Fibroblast of lung (primary cell): ENCODE measurements around the gene FCSK. TPM values are rescaled to one million over a fixed set of nuclear protein-coding genes. Genes with fewer than 3 reads are reported as not detected.

Experiments
- DNase-seq, 2 donors: peaks; one replicate each; pipeline versions ENCODE4 v3.0.0 to v3.0.0-alpha.2; 2010; ENCODE audit warnings: low read depth in 2 of 2
- H2AFZ ChIP-seq: 2 replicates; pipeline ENCODE4 v1.5.1; 2012; ENCODE audit warnings: low read length, control low read depth, inconsistent platforms
- H3K27ac ChIP-seq: 2 replicates; pipeline ENCODE4 v1.5.1; 2011; ENCODE audit warnings: low read length, control low read depth; ENCODE audit not compliant: insufficient read depth
- H3K27me3 ChIP-seq: 2 replicates; pipeline ENCODE4 v1.5.1; 2011; ENCODE audit warnings: mild to moderate bottlenecking, low read length; ENCODE audit not compliant: control insufficient read depth, insufficient read depth
- H3K36me3 ChIP-seq: 2 replicates; pipeline ENCODE4 v1.5.1; 2011; ENCODE audit warnings: low read length; ENCODE audit not compliant: control insufficient read depth, insufficient read depth
- H3K4me1 ChIP-seq: 2 replicates; pipeline ENCODE4 v1.5.1; 2011; ENCODE audit warnings: low read length; ENCODE audit not compliant: control insufficient read depth, insufficient read depth; ENCODE audit errors: extremely low read depth
- H3K4me2 ChIP-seq: 2 replicates; pipeline ENCODE4 v1.5.1; 2011; ENCODE audit warnings: low read length, control low read depth; ENCODE audit not compliant: insufficient read depth; ENCODE audit errors: extremely low read depth
- H3K4me3 ChIP-seq, 4 experiments: fragments of 200-600 bp in 1 of 4; sonication (generic) in 1 of 4; replicated peaks in 1 of 4; 2 replicates each; pipeline ENCODE4 v1.5.1; 2011 to 2016; ENCODE audit warnings: low read length in 4 of 4, low read depth in 3 of 4, mild to moderate bottlenecking in 3 of 4, control low read depth in 2 of 4, inconsistent platforms in 1 of 4, mixed read lengths in 1 of 4; ENCODE audit not compliant: insufficient read depth in 1 of 4; ENCODE audit errors: control extremely low read depth in 1 of 4
- H3K79me2 ChIP-seq: 2 replicates; pipeline ENCODE4 v1.5.1; 2012; ENCODE audit warnings: mild to moderate bottlenecking, low read length, inconsistent platforms; ENCODE audit not compliant: control insufficient read depth, insufficient read depth
- H3K9ac ChIP-seq: 2 replicates; pipeline ENCODE4 v1.5.1; 2011; ENCODE audit warnings: mild to moderate bottlenecking, low read length, control low read depth; ENCODE audit not compliant: insufficient read depth
- H3K9me3 ChIP-seq: 2 replicates; pipeline ENCODE4 v1.5.1; 2012; ENCODE audit warnings: low read depth, low read length; ENCODE audit not compliant: control insufficient read depth, insufficient read depth
- H4K20me1 ChIP-seq: 2 replicates; pipeline ENCODE4 v1.5.1; 2011; ENCODE audit warnings: low read length; ENCODE audit not compliant: control insufficient read depth, insufficient read depth; ENCODE audit errors: extremely low read depth
- EZH2 ChIP-seq: IDR thresholded peaks from 2 replicates; pipeline ENCODE4 v1.5.1; 2012; ENCODE audit warnings: low read length, control low read depth, mild to moderate bottlenecking; ENCODE audit errors: missing control alignments
- polyA plus RNA-seq, 2 donors: library from polyadenylated mRNA; depleted of rRNA in 1 of 2; stranded (reverse) in 1 of 2; unstranded in 1 of 2; fragments of >200 nt; gene quantifications; 2 replicates each; pipeline ENCODE4 v1.2.1, GENCODE V29; 2011 to 2012; ENCODE audit warnings: missing spikeins in 1 of 2
- total RNA-seq: library from RNA; depleted of rRNA; stranded (reverse); fragments of >200 nt; gene quantifications from 2 replicates; pipeline ENCODE4 v1.2.1, GENCODE V29; 2014
- TF ChIP-seq, protein P1 (sequence below), 2 donors: IDR thresholded peaks in 1 of 2; conservative IDR thresholded peaks in 1 of 2; 1 replicate in 1 of 2; 2 replicates in 1 of 2; pipeline ENCODE4 v1.5.1; 2011 to 2012; ENCODE audit warnings: low read length in 2 of 2, control low read depth in 1 of 2, inconsistent platforms in 1 of 2, low read depth in 1 of 2, mild to moderate bottlenecking in 1 of 2

Gene FCSK
- total and polyA plus RNA-seq, 2 donors (not counting 1 experiment from before 2014, with no cell fraction given): 4.9 to 13.5 TPM

DNA sequence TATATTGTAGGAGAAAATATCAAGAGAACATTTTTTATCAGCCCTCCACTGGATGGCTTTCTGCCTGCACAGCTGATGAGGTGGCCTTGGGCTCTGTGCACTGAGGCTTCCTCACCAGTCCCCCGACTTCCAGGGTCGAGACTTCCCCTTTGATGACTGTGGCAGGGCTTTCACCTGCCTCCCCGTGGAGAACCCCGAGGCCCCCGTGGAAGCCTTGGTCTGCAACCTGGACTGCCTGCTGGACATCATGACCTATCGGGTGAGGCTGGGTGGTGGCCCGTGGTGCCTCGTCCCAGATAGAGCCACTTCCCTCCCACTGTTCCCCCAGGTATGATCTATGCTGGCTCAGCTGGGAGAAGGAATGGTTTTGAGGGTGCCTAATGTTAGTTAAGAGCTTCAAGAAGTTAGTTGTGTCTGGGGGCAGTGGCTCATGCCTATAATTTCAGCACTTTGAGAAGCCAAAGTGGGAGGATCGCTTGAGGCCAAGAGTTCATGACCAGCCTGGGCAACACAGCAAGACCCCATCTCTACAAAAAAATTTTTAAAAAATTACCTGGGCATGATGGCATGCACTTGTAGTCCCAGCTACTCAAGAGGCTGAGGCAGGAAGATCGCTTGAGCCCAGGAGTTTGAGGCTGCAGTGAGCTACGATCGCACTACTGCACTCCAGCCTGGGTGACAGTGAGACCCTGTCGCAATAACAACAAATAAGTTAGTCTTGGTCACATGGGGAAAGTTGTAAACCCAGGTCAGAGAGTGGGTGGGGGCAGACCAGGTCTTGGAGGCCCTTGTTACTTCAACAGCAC lies 11.8 kb downstream of the FCSK start:
- Histone ChIP-seq H4K20me1 (no peaks in the 10 kb centered on the region), H3K4me3 (no peak overlapping the region), H3K36me3 (peaks cover 3% of the 10 kb centered on the region), H3K9me3 (no peaks in the 10 kb centered on the region), H3K79me2 (no peaks in the 10 kb centered on the region), H3K4me1 (no peaks in the 10 kb centered on the region), H2AFZ (no peak overlapping the region), H3K4me2 (no peak overlapping the region), H3K27me3 (no peaks in the 10 kb centered on the region), H3K27ac (no peak overlapping the region), H3K9ac (no peak overlapping the region)
- no peak for TF ChIP-seq EZH2
- TF ChIP-seq, protein P1, sequence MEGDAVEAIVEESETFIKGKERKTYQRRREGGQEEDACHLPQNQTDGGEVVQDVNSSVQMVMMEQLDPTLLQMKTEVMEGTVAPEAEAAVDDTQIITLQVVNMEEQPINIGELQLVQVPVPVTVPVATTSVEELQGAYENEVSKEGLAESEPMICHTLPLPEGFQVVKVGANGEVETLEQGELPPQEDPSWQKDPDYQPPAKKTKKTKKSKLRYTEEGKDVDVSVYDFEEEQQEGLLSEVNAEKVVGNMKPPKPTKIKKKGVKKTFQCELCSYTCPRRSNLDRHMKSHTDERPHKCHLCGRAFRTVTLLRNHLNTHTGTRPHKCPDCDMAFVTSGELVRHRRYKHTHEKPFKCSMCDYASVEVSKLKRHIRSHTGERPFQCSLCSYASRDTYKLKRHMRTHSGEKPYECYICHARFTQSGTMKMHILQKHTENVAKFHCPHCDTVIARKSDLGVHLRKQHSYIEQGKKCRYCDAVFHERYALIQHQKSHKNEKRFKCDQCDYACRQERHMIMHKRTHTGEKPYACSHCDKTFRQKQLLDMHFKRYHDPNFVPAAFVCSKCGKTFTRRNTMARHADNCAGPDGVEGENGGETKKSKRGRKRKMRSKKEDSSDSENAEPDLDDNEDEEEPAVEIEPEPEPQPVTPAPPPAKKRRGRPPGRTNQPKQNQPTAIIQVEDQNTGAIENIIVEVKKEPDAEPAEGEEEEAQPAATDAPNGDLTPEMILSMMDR (conservative IDR thresholded peaks at IDR 0.05 in 1 of 2, IDR thresholded peaks at IDR 0.05 in 1 of 2; ENCODE audit: low read depth in 1 of 2, low read length in 2 of 2): no peak
- DNase-seq: no peak

DNA sequence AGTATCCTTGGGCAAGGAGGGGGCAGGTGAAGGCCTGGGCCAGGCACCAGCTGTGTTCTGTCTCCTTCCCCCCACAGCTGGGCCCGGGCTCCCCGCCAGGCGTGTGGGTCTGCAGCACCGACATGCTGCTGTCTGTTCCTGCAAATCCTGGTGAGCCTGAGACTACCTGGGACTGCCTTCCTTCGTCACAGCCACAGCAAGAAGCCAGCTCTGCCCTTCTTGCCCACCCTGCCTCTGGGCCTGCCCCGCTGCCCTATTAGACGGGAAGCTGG lies 12.3 kb downstream of the FCSK start:
- no peaks in the 10 kb centered on the region for H3K79me2 ChIP-seq
- H3K9me3 ChIP-seq: no peaks in the 10 kb centered on the region
- no peak overlapping the region for H3K9ac ChIP-seq
- H3K27me3 ChIP-seq: no peaks in the 10 kb centered on the region
- H3K4me3 ChIP-seq: no peak overlapping the region
- no peak overlapping the region for H2AFZ ChIP-seq
- H4K20me1 ChIP-seq: no peaks in the 10 kb centered on the region
- DNase-seq: no peak
- H3K4me1 ChIP-seq: no peaks in the 10 kb centered on the region
- peaks cover 3% of the 10 kb centered on the region for H3K36me3 ChIP-seq
- H3K4me2 ChIP-seq: no peak overlapping the region
- TF ChIP-seq EZH2: no peak
- TF ChIP-seq, protein P1 (conservative IDR thresholded peaks at IDR 0.05 in 1 of 2, IDR thresholded peaks at IDR 0.05 in 1 of 2; ENCODE audit: low read depth in 1 of 2, low read length in 2 of 2): no peak
- no peak overlapping the region for H3K27ac ChIP-seq

DNA sequence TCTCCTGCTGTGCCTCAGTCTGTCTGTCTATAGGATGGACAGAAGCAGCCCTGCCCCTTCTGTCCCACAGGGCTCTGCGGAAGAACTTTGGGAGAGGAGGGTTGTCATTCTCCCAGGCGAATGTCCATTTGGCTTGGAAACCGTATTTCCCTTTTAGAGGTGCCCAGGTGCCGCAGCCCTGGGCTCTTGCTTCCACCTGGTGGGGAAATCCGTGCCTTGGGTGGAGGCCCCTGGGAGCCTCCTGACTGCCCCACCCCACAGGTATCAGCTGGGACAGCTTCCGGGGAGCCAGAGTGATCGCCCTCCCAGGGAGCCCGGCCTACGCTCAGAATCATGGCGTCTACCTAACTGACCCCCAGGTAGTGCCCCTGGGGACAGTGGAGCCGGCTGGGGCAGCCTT lies 12.7 kb downstream of the FCSK start:
- Histone ChIP-seq H3K9ac (no peak overlapping the region), H3K27ac (no peak overlapping the region), H2AFZ (no peak overlapping the region), H3K4me1 (no peaks in the 10 kb centered on the region), H3K79me2 (no peaks in the 10 kb centered on the region), H3K27me3 (no peaks in the 10 kb centered on the region), H3K36me3 (peaks cover 3% of the 10 kb centered on the region), H3K4me2 (no peak overlapping the region), H3K9me3 (no peaks in the 10 kb centered on the region), H4K20me1 (no peaks in the 10 kb centered on the region), H3K4me3 (no peak overlapping the region)
- TF ChIP-seq EZH2: no peak
- TF ChIP-seq, protein P1 (conservative IDR thresholded peaks at IDR 0.05 in 1 of 2, IDR thresholded peaks at IDR 0.05 in 1 of 2; ENCODE audit: low read depth in 1 of 2, low read length in 2 of 2): no peak
- no peak for DNase-seq
